Urinary bladder (tissue), 4 donors: ENCODE measurements around the gene USP33. TPM values are rescaled to one million over a fixed set of nuclear protein-coding genes. Genes with fewer than 3 reads are reported as not detected.
"Not testable (repeated sequence)": the region's sequence is repeated elsewhere in the genome, so short reads cannot be mapped to it uniquely, and the experiment has no call there.

Experiments used
- DNase-seq: peaks from one replicate; pipeline ENCODE4 v3.0.0-alpha.2; 2015; ENCODE audit errors: extremely low spot score
- H3K27ac ChIP-seq: one replicate; pipeline ENCODE4 v1.5.1; 2013; ENCODE audit warnings: low read depth, mild to moderate bottlenecking, moderate library complexity
- H3K36me3 ChIP-seq: one replicate; pipeline ENCODE4 v1.6.1; 2013; ENCODE audit warnings: mild to moderate bottlenecking, moderate library complexity; ENCODE audit not compliant: insufficient read depth
- H3K4me1 ChIP-seq: one replicate; pipeline ENCODE4 v1.6.1; 2013; ENCODE audit warnings: mild to moderate bottlenecking, moderate library complexity; ENCODE audit not compliant: insufficient read depth
- H3K4me3 ChIP-seq: one replicate; pipeline ENCODE4 v1.5.1; 2013; ENCODE audit warnings: low read depth, low read length
- WGBS: extraction: QIAGEN DNeasy Blood & Tissue Kit; methylation state at CpG from one replicate; pipeline ENCODE4 v1.1.7; 2013; 5-methylcytosine and 5-hydroxymethylcytosine counted together
- polyA plus RNA-seq: library from polyadenylated mRNA; stranded (reverse); fragments of 200-250 nt; gene quantifications from one replicate; pipeline ENCODE4 v1.2.3, GENCODE V29; 2013
- total RNA-seq: library from RNA; depleted of rRNA; stranded (reverse); fragments of >200 nt; gene quantifications from one replicate; pipeline ENCODE4 v1.2.3, GENCODE V29; 2014
- donor health status: healthy with polysubstance abuse.
- donor health status: healthy.

The USP33 gene
- total and polyA plus RNA-seq, 2 donors: 26.9 to 193 TPM

DNA sequence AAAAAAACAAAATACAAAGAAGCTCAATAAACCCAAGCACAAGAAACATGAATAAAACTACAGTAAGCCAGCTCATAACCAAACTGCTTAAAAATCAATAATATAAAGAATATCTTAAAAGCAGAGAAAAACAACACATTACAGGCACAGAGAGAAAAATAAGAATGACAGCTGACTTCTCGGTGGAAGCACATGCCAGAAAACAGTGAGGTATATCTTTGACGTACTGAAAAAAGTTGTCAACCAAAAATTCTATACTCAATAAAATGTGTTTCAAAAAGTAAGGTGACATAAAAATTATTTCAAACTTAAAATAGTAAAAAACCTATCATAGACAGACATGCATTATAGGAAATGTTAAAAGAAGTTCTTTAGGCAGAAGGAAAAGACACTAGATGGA lies 110.5 kb downstream of the USP33 start:
- no peak for DNase-seq
- 98% methylated on average over 2 of the region's 2 CpGs for WGBS

DNA sequence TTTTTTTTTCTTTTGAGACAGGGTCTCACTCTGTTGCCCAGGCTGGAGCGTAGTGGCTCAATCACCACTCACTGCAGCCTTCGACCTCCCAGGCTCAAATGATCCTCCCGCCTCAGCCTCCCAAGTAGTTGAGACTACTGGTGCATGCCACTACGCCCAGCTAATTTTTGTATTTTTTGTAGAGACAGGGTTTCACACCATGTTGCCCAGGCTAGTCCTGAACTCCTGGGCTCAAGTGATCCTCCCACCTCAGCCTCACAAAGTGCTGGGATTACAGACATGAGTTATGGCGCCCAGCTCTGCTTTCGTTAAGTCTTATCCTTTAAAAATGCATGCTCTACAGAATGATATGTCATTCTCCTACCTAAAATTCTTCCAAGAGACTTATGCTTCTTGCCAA lies 113.4 kb downstream of the USP33 start:
- 97% methylated on average over 6 of the region's 6 CpGs for WGBS
- not testable (repeated sequence) for DNase-seq, H3K4me1 ChIP-seq, H3K27ac ChIP-seq, H3K36me3 ChIP-seq, H3K4me3 ChIP-seq

More for the DNA sequence above, 110.5 kb downstream of the USP33 start:
- H3K4me1 ChIP-seq: no peaks in the 10 kb centered on the region
- H3K27ac ChIP-seq: no peak overlapping the region
- no peak overlapping the region for H3K4me3 ChIP-seq
- H3K36me3 ChIP-seq: no peaks in the 10 kb centered on the region

Other genes starting within 250 kb of the USP33 start
- 171 TPM for gene ZZZ3, start 77.2 kb downstream of the USP33 start, total RNA-seq
- 20.0 TPM for gene ZZZ3, start 77.2 kb downstream of the USP33 start, polyA plus RNA-seq
- gene MIGA1, start 19.8 kb upstream of the USP33 start, total RNA-seq: 30.2 TPM
- 8.7 TPM for gene MIGA1, start 19.8 kb upstream of the USP33 start, polyA plus RNA-seq
- 34.0 TPM for gene NEXN, start 128.8 kb upstream of the USP33 start, total RNA-seq
- 86.1 TPM for gene NEXN, start 128.8 kb upstream of the USP33 start, polyA plus RNA-seq
- 315 TPM for gene FUBP1, start 219.2 kb upstream of the USP33 start, total RNA-seq
- gene FUBP1, start 219.2 kb upstream of the USP33 start, polyA plus RNA-seq: 55.8 TPM
- 67.1 TPM for gene DNAJB4, start 245.1 kb upstream of the USP33 start, total RNA-seq
- gene DNAJB4, start 245.1 kb upstream of the USP33 start, polyA plus RNA-seq: 34.7 TPM